Colon (tissue), 2 donors: ENCODE results near the gene CLSTN3.
"Not testable (repeated sequence)": the region's sequence is repeated elsewhere in the genome, so short reads cannot be mapped to it uniquely, and the experiment has no call there.

Experiments used
- FAIRE-seq: peaks from 2 replicates; lab custom pipeline; 2012; peaks lifted over from hg19 to GRCh38; lab: Jason Lieb, UNC
- donor health status: control.
- donor health status: control.

Gene CLSTN3

GRCh38 chr12:7150841-7151240, 20.7 kb downstream of the CLSTN3 start:
- FAIRE-seq, result no peak

GRCh38 chr12:7151532-7151931, 21.4 kb downstream of the CLSTN3 start:
- FAIRE-seq, result no peak

- no peak for FAIRE-seq
Observed at GRCh38 chr12:7152818-7153217, 22.6 kb downstream of the CLSTN3 start.

DNA sequence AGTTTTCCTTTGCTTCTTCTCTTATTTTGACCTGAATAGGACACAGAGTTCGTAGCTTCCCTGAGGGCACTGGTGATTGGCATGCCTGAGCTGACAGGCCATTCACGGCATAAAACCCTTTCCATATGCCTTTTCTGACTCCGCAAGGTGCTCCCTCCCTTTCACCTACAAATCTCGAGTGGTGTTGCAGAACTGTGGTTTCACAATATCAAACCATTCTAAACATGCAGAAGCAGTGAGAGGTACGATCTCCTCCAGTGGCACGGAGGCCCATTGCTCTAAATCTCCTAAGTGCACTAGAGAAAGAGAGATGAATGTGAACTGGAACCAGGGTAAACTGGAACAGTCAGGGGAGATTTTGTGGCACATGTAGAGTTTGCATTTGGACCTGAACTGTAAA, 23.9 kb downstream of the CLSTN3 start:
- FAIRE-seq, result no peak

GRCh38 chr12:7154901-7155470, 24.8 kb downstream of the CLSTN3 start:
- FAIRE-seq, result no peak

- no peak for FAIRE-seq
Observed at GRCh38 chr12:7155471-7156034, 25.4 kb downstream of the CLSTN3 start.

- FAIRE-seq, result no peak
Observed at GRCh38 chr12:7156259-7157197, 26.4 kb downstream of the CLSTN3 start.

DNA sequence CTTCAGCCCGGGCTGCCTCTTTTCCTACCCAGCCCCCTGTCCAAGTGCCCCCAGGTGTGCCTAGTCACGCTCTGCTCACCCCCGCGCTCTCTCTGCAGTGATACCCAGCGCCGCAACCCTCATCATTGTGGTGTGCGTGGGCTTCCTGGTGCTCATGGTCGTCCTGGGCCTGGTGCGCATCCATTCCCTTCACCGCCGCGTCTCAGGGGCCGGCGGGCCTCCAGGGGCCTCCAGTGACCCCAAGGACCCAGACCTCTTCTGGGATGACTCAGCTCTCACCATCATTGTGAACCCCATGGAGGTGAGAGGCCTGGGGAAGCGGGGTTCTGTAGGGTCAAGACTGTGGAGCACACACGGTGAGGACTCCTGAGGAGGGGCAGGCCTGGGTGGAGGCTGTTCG, 27.2 kb downstream of the CLSTN3 start:
- no peak for FAIRE-seq

GRCh38 chr12:7158781-7159609, 28.8 kb downstream of the CLSTN3 start:
- FAIRE-seq, result no peak

DNA sequence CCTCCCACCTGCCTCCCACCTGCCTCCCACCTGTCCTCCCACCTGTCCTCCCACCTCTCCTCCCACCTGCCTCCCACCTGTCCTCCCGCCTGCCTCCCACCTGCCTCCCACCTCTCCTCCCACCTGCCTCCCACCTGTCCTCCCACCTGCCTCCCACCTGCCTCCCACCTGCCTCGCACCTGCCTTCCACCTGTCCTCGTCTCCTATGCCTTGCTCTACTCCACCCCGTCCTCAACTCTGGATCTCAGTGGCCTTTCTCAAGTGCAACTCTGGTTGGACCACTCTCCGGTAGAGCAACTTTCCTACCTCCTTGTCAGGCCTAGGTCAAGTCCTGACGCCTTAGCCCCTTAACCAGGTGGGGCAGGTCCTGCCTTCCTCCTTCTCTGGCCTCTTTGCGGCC, 30.0 kb downstream of the CLSTN3 start:
- FAIRE-seq, result no peak

DNA sequence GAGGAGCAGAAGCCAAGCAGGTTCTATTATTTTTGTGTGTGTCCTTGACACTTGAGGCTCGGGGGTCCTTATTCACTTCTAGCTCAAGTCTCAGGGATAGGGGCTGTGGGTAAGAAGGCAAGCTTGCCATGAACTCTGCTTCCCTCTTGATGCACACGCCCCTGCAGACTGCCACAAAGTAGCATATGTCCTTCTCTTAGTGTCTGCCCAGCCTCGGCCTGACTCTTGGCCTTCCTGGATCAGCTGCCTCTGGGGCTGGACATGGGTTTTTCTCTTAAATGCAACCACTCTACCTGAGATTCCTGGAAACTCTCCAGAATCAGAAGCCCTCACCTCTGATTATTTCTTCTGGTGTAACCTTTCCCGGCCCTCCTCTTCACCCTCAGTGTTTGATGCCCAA, 31.2 kb downstream of the CLSTN3 start:
- FAIRE-seq, result no peak

GRCh38 chr12:7161811-7162210, 31.6 kb downstream of the CLSTN3 start:
- FAIRE-seq, result no peak

GRCh38 chr12:7162691-7163114, 32.5 kb downstream of the CLSTN3 start:
- FAIRE-seq, result no peak

DNA sequence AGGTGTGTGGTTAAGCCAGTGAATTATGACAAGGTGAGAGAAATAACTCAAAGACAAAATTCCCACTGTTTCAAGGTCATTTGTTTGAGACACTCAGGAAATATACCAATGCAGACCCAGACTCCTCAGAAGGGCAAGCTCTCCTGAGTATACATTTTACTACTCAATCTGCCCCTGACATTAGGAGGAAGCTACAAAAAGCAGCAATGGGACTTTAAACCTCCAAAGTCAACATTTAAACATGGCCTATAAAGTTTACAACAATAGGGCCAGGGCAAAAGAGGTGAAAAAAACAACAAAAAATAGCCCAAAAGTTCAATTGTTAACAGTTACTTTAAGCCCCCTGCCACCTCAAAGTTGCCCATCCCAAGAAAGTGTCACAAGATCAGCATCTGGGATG, 39.8 kb downstream of the CLSTN3 start:
- no peak for FAIRE-seq

DNA sequence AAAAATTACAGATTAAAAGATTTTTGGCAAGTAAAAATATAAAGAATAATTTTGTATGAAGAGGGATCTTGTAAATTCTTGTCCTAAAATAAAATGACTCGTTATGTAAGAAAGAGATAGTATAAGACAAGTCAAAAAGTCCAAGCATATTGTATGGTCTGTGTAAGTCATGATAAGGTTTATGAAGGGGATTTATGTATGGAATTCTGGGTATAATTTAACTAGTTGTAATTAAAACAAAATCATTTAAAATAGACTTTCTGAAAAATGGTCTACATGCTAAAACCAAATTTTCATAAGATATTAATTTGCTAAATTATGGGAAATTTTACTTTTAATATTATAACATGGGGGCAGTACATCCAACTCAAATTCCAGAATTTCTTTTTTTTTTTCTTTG, 41.7 kb downstream of the CLSTN3 start:
- FAIRE-seq, result no peak

- no peak for FAIRE-seq
Observed at GRCh38 chr12:7175493-7175892, 45.3 kb downstream of the CLSTN3 start.

- FAIRE-seq, result no peak
Observed at GRCh38 chr12:7176595-7176994, 46.4 kb downstream of the CLSTN3 start.

GRCh38 chr12:7178481-7178880, 48.3 kb downstream of the CLSTN3 start:
- FAIRE-seq, result no peak

DNA sequence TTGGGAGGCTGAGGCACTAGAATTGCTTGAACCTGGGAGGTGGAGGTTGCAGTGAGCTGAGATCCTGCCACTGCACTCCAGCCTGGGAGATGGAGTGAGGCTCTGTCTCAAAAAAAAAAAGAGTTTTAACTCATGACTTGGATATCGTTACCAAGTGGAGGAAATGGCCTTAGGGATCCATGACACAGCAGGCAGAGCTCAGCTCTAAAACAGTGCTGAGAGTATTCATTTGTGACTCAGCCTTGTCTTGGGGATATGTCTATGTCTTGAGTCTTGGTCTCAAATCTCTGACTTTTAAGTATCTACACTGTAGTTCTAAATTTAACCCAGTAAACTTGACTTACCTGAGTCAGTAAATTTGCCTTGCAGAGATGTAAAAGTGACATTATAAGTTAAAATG, 50.5 kb downstream of the CLSTN3 start:
- FAIRE-seq, result no peak

- FAIRE-seq, result not testable (repeated sequence)
Observed at GRCh38 chr12:7186058-7186457, 55.9 kb downstream of the CLSTN3 start.

DNA sequence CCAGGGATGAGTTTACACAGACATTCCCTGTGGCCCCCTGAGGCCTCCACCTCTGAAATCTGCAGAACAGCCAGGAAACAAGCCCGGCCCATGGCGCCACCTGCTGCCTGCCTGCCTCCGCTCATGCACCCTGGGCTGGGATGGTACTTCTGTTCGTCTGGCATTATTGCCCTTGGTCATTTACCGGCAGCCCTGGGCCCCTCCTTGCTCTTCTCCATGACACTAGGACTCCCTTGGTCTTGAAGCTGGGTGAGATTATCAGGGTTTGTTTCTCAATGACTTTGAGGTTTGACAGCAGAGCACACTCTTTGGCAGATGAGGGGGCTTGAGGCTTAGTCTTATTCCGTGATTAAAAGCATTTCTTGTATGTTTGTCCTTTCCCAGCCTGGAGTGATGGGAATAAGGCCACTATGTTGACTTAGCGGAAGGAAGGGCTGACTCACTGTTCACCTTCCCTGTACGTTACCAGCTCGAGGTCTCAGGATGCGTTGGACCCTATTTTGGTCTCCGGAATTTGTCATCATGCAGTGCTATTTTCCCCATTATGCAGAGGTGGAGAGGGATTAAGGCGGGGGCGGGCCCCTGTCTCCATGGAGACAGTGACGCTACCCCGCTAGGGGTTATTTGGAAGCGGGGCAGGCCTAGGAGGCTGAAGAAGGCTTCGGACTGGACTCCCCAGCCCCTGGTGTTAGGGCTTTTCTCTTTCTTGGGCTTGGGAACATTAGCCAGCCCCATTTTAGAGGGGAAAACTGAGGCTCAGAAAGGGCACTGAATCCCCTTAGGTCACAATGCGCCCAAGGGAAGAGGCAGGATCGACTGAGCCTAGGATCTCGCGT, 58.6 kb downstream of the CLSTN3 start:
- FAIRE-seq, result no peak
